Glutamatergic neuron (in vitro differentiated cells): Measurements from ENCODE around the gene NAPA. TPM values are rescaled to one million over a fixed set of nuclear protein-coding genes. Genes with fewer than 3 reads are reported as not detected.

Source experiments
- DNase-seq: peaks from one replicate; pipeline ENCODE4 v3.0.0; 2022
- H3K27ac Mint-ChIP-seq: one replicate; pipeline ENCODE4 v1.8.0; 2020; ENCODE audit warnings: mild to moderate bottlenecking, mixed read lengths, inconsistent platforms; ENCODE audit not compliant: unreplicated experiment
- H3K27me3 Mint-ChIP-seq: one replicate; pipeline ENCODE4 v1.8.0; 2020; ENCODE audit warnings: mild to moderate bottlenecking, moderate library complexity, mixed read lengths, inconsistent platforms; ENCODE audit not compliant: unreplicated experiment
- H3K36me3 Mint-ChIP-seq: one replicate; pipeline ENCODE4 v1.8.0; 2020; ENCODE audit warnings: mild to moderate bottlenecking, mixed read lengths, inconsistent platforms; ENCODE audit not compliant: unreplicated experiment
- H3K4me1 Mint-ChIP-seq: one replicate; pipeline ENCODE4 v1.8.0; 2020; ENCODE audit warnings: mild to moderate bottlenecking, low read depth, mixed read lengths, inconsistent platforms; ENCODE audit not compliant: unreplicated experiment
- H3K4me3 Mint-ChIP-seq: one replicate; pipeline ENCODE4 v1.8.0; 2020; ENCODE audit warnings: mild to moderate bottlenecking, mixed read lengths, inconsistent platforms; ENCODE audit not compliant: unreplicated experiment
- H3K9me3 Mint-ChIP-seq: one replicate; pipeline ENCODE4 v1.8.0; 2020; ENCODE audit warnings: mild to moderate bottlenecking, moderate library complexity, mixed read lengths, inconsistent platforms; ENCODE audit not compliant: unreplicated experiment
- CTCF ChIP-seq: fragments of 200-600 bp; sonication (generic); IDR thresholded peaks from one replicate; pipeline ENCODE4 v1.5.0; 2021; ENCODE audit not compliant: partially characterized antibody, unreplicated experiment
- total RNA-seq: library from RNA; stranded (reverse); fragmentation: NEBNext Ultra II Directional; extraction: Animal tissue kit (Norgen Biotek cat#: 25700); gene quantifications from one replicate; pipeline ENCODE4 v1.2.1, GENCODE V29; 2021; ENCODE audit not compliant: unreplicated experiment

Gene NAPA
- total RNA-seq, 1 donor from 2014 or later, result 262 TPM

GRCh38 chr19:47549261-47549862 is 34.5 kb upstream of the NAPA start:
- Mint-ChIP-seq H3K4me3 (no peak overlapping the region), H3K4me1 (no peaks in the 10 kb centered on the region), H3K27ac (no peak overlapping the region)

DNA sequence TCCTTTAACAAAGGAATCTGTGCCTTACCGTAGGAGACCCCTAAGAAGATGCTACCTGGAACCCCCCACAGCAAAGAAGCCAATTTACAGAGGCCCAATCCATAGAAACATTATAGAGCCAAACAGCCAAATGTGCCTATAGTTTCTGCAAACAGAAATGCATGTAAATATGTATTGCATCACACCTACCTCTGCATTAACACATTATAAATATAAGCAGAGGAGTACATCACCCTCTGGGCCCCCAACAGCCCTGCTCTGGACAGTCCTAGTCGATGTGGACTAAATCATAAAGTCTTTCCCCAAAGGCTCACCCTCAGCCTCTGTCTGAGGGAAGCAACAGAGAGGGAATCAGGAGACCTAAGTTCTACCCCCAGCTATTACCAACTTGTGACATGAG is 32.3 kb upstream of the NAPA start:
- no peak for TF ChIP-seq CTCF
- H3K9me3 Mint-ChIP-seq, result no peaks in the 10 kb centered on the region
- no peaks in the 10 kb centered on the region for H3K4me1 Mint-ChIP-seq
- no peak overlapping the region for H3K4me3 Mint-ChIP-seq
- no peaks in the 10 kb centered on the region for H3K27me3 Mint-ChIP-seq
- no peaks in the 10 kb centered on the region for H3K36me3 Mint-ChIP-seq
- DNase-seq, result no peak
- no peak overlapping the region for H3K27ac Mint-ChIP-seq

More at GRCh38 chr19:47549261-47549862, 34.5 kb upstream of the NAPA start:
- TF ChIP-seq CTCF, result no peak
- no peaks in the 10 kb centered on the region for H3K9me3 Mint-ChIP-seq
- no peaks in the 10 kb centered on the region for H3K36me3 Mint-ChIP-seq
- no peaks in the 10 kb centered on the region for H3K27me3 Mint-ChIP-seq
- no peak for DNase-seq

- H3K4me1 Mint-ChIP-seq, result no peaks in the 10 kb centered on the region
- H3K27ac Mint-ChIP-seq, result no peak overlapping the region
- no peak for TF ChIP-seq CTCF
- H3K27me3 Mint-ChIP-seq, result no peaks in the 10 kb centered on the region
- no peaks in the 10 kb centered on the region for H3K36me3 Mint-ChIP-seq
- H3K9me3 Mint-ChIP-seq, result no peaks in the 10 kb centered on the region
- no peak overlapping the region for H3K4me3 Mint-ChIP-seq
- DNase-seq, result no peak
These were observed 30.4 kb upstream of the NAPA start for GRCh38 chr19:47545061-47545948.

- DNase-seq, result no peak
- Mint-ChIP-seq H3K36me3 (no peaks in the 10 kb centered on the region), H3K27me3 (no peaks in the 10 kb centered on the region), H3K4me1 (no peaks in the 10 kb centered on the region), H3K9me3 (no peaks in the 10 kb centered on the region), H3K4me3 (no peak overlapping the region), H3K27ac (no peak overlapping the region)
- TF ChIP-seq CTCF, result no peak
These were observed 29.6 kb upstream of the NAPA start for GRCh38 chr19:47544476-47544875.

- Mint-ChIP-seq H3K4me1 (no peaks in the 10 kb centered on the region), H3K36me3 (no peaks in the 10 kb centered on the region), H3K27ac (no peak overlapping the region), H3K4me3 (no peak overlapping the region), H3K27me3 (no peaks in the 10 kb centered on the region), H3K9me3 (no peaks in the 10 kb centered on the region)
- no peak for TF ChIP-seq CTCF
- no peak for DNase-seq
These were observed 29.2 kb upstream of the NAPA start for GRCh38 chr19:47544075-47544474.
